NCI-H748 (cell line): Measurements from ENCODE around the gene SMR3A.

Source experiments
- DNase-seq: peaks from one replicate; lab custom pipeline; 2025; ENCODE audit not compliant: unreplicated experiment; lab: John Stamatoyannopoulos, UW

Gene SMR3A

GRCh38 chr4:70360460-70360859, at the start of gene SMR3A:
Gene SMR3A, plus strand, starts transcription at chr4:70360760. Its CDS starts 1,356 bp downstream, at chr4:70362116.
- no peak for DNase-seq

- no peak for DNase-seq
Measured at GRCh38 chr4:70313736-70314135, 46.8 kb upstream of the SMR3A start.

GRCh38 chr4:70315928-70316327, 44.6 kb upstream of the SMR3A start:
- DNase-seq: no peak

GRCh38 chr4:70326052-70326451, 34.5 kb upstream of the SMR3A start:
- DNase-seq: no peak

GRCh38 chr4:70334681-70335080, 25.9 kb upstream of the SMR3A start, which contains the start of gene CABS1:
Gene CABS1, plus strand, starts transcription at chr4:70334981. Its CDS starts 59 bp downstream, at chr4:70335040.
- no peak for DNase-seq

GRCh38 chr4:70336043-70336442, 24.5 kb upstream of the SMR3A start:
- no peak for DNase-seq

- DNase-seq: no peak
Measured at GRCh38 chr4:70337886-70338420, 22.6 kb upstream of the SMR3A start.

- DNase-seq: no peak
Measured at GRCh38 chr4:70356185-70356584, 4.4 kb upstream of the SMR3A start.

GRCh38 chr4:70359115-70359661, 1.4 kb upstream of the SMR3A start:
- DNase-seq: no peak

GRCh38 chr4:70364002-70364401, 3.4 kb downstream of the SMR3A start:
- DNase-seq: no peak

GRCh38 chr4:70365479-70365878, 4.9 kb downstream of the SMR3A start:
- DNase-seq: peak; percentile 43

- DNase-seq: no peak
Measured at GRCh38 chr4:70367813-70368212, 7.3 kb downstream of the SMR3A start.

- DNase-seq: no peak
Measured at GRCh38 chr4:70371987-70372386, 11.4 kb downstream of the SMR3A start.

- DNase-seq: no peak
Measured at GRCh38 chr4:70372760-70373159, 12.2 kb downstream of the SMR3A start.

GRCh38 chr4:70380578-70380977, 20.0 kb downstream of the SMR3A start:
- DNase-seq: no peak

- DNase-seq: no peak
Measured at GRCh38 chr4:70382691-70383181, 22.2 kb downstream of the SMR3A start, which contains the start of gene SMR3B. Gene SMR3B, plus strand, starts transcription at chr4:70383131. Its CDS starts 1,380 bp downstream, at chr4:70384511.

- no peak for DNase-seq
Measured at GRCh38 chr4:70392057-70392776, 31.7 kb downstream of the SMR3A start.

GRCh38 chr4:70397580-70397979, 37.0 kb downstream of the SMR3A start, which contains the start of gene OPRPN:
Gene OPRPN, plus strand, starts transcription at chr4:70397940. Its CDS starts 1,346 bp downstream, at chr4:70399286.
- no peak for DNase-seq

GRCh38 chr4:70399319-70399718, 38.8 kb downstream of the SMR3A start:
- no peak for DNase-seq

GRCh38 chr4:70402762-70403161, 42.2 kb downstream of the SMR3A start:
- DNase-seq: no peak

- no peak for DNase-seq
Measured at GRCh38 chr4:70405765-70406164, 45.2 kb downstream of the SMR3A start.
